ENCODE results near the gene THRA.
A peak's percentile ranks its signal among the peaks of the same experiment; 100 is the strongest.

THRA gene

DNA sequence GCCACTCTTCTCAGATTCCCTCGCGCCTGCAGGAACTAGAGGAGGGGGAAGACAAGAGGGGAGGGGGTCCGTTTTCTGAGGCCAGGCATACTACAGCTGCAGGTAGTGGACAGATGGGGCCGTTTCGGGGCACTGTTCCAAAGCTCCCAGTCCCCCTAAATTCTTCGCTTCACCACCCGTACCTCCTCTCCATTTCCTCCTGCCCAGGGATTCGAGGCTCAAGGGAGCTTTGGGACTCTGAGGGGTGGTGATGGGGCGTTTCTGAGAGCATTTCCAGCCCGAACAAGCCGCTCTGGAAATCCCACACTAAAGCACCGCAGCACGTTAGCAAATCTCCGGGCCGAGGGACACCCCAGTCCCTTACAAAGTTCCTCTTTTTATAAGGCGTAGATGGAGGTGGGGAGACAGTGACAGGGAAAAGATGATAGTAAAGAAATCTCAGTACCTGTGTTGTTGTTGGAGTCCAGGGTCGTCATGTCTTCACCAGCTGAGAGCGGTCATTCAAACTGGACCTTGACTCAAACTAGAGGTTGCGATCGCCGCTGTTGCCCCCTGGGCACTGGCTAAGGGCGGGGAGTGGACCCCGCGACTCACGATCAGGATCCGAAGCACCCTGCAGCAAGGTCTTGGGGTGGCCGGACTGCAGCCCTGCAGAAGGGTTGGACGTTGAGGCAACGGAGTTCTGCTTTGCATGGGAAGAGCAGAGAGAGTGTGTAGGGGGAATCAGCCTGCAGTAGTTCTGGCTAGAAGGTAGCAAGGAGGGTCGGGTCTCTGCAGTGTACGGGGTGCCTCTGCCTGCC, 37.1 kb downstream of the THRA start:
- DNase-seq: no peak

DNA sequence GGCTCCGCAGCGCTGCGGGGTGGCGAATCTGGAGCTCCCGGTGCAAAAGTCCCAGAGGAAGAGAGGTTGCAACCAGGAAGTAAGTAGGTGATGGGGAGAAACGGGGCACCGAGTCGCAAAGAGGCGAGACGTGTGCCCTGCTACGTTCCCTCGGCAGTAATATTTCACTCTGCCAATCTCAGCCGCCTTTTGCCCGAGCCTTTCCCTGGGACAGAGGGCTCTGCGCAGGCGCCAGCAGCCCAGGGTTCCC, 37.6 kb downstream of the THRA start, which contains the start of gene NR1D1:
Gene NR1D1, minus strand, starts transcription at position 171 of the 250 bp plus-strand sequence. CDS start 495 bp downstream, outside the sequence.
- no peak for DNase-seq

DNA sequence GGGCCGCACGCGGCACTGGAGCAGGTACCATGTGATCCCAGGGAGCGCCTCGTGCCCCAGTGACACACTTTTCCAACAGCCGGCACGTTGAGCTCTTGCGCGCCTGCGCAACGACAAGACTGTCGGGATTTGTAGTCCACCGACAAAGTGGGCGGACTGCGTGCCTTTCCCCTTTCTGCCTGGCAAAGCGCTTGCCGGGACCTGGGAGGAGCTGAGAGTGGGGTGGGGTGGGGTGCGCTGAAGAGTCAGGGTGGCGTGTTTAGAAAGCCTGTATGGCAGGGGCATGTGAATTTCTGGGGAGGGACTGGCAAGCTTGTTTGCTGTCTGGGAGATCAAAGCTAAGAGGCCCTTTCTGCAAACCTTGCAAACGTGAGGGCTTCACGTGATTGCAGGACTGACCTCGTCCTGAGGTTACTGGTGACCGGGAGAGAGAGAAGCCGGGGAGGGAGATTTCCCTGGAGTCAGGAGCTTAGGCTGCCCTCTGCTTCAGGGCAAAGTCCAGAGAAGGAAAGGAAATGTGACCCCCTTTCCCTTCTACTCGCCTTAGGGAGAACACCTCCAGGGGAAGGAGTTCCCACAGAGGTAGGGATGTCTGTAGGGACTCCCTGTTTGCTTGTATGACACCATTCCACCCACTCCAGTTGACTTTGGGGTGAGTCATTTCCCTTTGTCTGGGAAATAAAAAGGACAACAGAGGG, 38.1 kb downstream of the THRA start:
- peak; percentile 96 for DNase-seq

DNA sequence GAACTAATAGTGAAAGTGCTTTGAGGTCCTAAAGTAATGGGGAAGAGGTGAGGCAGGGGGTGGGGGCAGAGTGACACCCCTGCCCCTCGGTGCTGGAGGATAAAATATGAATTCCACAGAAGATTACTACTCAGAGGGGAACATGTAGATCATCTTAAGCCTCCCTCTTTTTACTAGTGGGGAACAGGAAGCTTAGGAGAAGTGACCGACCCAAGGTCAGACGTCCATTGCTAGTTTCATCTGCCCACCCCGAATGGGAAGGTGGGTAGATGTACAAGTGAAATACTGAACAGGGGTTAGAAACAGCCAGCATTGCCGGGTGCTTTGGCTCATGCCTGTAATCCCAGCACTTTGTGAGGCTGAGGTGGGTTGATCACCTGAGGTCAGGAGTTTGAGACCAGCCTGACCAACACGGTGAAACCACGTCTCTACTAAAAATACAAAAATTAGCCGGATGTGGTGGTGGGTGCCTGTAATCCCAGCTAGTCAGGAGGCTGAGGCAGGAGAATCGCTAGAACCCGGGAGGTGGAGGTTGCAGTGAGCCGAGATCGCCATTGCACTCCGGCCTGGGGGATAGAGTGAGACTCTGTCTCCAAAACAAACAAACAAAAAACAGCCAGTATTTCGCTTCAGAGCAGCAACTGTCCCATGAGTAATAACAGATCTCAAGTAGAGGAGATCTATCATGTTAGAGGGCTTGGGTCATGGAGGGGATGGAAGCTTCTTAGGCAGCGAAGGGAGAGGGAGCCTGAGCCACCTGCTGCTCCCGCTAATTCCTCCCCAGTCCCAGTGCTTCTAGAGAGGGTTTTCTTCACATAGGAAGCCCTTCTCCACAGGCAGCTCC, 38.8 kb downstream of the THRA start:
- no peak for DNase-seq

DNA sequence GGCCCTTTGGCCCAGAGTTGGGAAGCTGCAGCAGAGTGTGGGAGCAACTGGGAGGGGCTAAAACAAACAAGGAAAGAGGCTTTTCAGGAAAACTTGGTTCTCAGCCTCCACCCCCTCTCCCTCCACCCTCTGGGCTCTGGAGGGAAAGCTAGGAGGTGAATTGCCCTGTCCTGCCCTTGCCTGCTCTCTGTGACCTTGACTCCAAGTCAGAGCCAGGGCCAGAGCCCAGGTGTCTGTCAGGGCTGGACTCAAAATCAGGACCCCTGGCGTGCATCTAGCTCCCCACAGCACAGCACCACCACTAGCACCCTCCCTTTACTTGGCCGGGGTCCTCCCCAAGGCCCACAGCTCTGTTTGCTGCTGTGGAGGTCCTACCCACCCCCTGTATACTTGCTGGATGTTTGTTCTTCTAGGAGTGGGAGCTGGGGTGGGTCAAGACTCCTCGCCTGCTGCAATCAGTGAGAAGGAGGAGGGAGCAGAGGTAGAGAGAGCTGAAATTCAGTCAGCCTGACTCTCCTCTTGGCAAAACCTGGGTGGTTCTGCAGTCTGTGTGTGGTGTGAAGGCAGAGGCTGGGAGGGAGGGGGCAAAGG, 40.4 kb downstream of the THRA start:
- no peak for DNase-seq

DNA sequence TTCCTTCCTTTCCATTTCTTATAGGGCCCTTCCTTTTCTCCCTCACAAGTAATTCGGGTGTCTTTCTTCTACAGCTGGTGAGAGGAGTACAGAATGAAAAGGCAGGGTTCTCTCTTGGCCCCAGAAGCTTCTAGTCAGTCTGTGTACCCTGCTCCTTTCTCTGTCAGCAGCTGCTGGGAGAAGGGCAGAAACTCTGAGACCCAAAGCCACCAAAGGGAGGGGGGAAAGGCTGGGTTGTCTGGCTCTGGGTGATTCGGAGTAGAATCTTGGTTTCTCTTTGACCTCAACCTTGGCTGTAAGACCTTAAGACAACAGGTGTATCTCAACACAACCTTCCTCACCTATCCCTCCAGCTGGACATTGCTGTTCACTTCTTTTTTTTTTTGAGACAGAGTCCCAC, 40.9 kb downstream of the THRA start:
- no peak for DNase-seq

DNA sequence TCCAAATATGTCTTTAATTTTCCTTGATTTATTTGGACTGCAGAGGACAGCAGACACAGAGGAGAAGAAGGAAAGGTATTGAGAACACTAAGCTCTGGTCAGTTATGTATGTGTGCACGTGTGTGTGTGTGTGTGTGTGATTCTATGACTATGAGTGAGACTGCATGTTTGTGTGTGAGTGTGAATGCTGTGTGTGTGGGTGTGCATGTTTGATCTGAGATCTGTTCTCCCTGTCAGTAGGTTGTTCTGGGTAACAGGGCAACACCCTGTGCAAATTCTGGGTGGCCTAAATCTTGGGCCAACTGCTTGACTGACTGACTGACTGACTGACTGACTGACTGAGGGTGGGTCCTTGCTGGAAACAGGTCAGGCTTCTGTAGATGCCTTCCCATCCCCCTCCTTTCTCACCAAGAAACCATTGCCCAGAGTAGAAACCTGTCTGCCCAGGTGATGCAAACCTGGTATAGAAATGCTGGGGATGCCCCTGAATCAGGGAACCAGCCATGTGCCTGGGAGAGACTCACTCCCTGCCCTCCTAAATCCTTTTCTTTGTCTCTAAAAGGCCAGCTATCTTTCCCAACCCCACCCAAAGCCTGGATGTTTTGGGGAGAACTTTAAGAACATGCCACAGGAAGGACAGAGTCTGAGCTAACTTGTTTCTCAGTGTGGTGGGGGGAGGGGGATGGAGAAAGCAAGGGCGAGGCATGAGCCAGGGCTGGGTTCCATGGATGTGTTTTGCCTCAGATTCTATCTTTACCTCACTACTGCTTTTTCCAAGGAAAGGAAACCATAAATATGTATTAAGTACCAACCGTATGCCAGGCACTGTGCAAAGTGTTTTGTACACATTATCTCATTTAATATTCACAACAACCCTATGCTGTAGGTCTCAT, 42.1 kb downstream of the THRA start:
- DNase-seq: no peak

DNA sequence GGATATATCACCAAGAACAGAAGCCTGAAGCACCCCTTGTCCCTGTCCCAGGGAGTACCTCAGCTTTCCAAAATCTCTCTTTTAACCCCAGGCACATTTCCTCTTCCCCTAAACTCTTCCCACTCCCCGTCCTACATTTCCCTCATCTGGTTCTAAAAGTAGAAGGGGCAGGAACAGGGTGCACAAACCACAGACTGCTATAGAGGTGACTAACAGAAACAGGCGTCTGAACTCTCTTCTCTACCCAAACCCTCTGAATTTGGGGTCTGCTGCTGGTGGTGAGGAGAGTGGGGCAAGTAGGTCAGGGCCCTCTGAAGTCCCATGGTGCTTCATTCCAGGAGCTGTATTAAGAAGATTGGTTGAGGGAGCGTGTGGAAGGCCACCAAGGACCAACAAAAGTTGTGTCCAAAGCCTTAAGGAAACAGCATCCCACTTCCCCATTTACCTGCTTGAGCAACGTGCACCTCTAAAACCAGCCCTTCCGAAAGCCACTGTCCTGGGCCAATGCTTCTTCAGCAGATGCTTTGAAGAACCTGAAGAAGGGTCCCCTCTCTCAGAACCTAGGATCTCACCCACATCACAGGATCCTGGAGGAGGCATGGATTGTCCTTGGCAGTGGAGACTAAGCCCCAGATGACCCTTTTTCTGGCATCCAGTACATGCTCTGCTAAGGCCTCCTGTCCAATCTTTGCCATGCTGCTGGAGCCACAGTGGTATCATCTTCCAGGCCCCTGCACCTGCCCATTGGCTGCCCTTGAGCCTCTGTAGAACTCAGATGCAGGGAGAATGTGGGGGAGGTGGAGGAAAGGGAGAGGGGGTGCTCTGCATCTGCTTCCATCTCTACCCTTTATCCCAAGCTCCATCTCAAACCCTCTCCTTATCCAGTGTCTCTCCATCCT, 43.3 kb downstream of the THRA start:
- DNase-seq: no peak

DNA sequence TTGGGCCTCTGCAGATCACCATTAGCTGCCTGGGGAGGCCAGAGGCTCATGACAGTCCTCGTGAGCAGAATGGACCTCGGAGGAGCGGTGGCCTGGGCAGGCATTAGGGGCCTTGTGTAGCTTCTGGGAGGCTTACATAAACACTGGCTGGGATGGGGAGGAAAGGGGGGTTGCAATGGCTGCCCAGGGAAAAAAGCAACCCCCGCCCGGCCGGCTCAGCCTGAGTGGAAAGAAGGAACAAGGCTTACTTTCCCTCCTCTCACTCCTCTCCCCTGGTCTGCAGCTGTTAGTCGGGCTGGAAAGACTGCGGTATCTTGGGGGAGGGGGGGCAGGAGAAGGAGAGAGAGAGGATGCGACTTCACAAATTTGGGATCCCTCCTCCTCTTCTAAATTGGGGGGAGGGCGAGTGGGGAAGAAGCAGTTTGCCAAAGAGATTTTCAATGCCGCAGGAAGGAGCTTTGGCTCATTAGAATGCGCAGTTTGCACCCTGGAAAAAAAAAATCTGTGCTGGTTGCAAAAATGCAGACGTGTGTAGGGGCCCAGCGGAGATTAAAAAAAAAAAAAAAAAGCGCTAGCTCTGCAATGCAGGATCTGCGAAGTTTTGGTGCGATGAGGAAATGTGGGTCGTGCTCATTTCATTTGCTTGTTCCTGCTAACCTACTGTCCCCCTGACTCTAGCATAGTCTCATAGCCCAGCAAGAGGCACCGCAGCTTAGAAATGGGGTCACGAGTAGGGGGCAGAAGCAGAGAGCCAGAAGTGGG, 44.2 kb downstream of the THRA start:
- no peak for DNase-seq

DNA sequence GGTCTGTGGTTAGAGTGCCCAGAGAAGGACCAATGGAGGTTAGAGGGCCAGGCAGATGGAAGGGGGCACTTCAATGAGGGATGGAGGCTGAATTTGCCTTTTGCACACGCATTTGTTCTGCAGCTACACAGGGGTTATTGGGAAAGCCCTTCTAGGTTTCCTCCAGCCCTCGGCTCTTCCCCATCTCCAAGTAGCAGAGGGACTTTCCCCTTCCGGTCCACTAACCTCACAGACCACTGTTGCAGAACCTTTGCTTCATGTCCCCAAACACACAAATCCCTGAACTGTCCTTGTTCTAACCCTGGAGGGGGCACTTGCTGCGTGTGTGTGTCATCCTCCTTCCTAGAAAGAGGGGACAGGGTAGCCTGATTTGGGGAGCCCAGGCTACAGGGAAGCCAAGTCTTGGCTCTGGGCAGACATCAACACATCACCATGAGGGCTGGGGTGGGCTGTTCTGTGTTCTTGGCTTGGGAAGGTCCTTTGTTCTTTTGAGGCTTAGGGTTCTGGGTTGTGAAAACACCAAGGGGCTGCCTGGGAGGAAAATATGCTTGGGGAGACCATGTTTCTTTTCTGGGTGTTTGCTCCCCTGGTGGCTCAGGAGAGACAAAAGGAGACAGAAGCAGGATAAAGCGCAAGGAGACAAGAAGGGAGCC, 44.9 kb downstream of the THRA start:
- no peak for DNase-seq

DNA sequence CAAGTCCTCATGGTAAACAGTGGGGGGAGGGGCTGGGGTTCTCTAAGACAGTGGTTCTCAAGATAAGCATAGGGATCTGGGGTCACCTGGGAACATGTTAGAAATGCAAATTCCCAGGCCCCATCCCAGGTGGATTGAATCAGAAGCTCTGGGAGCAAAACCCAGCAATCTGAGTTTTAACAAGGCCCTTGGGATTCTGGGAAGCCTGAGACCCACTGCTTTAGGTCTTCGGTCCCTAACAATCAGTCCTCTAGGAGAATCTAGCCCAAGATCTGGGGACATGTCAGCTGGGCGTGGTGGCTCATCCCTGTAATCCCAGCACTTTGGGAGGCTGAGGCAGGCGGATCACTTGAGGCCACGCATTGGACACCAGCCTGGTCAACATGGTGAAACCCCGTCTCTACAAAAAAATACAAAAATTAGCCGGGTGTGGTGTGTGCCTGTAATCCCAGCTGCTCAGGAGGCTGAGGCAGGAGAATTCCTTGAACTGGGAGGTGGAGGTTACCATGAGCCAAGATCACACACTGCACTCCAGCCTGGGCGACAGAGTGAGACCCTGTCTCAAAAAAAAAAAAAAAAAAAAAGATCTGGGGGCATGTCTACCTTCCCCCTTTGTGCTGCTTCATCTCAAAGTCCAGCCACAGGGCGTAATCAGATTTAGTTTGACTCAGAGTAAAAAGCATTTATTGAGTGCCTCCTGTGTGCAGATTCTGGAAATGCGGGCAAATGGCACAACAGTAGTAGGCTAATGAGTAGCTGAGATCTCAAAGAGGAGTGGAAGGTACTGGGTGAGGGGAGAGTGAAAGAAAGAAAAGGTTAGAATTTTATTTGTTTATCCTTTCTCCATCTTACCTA, 46.4 kb downstream of the THRA start:
- DNase-seq: no peak

DNA sequence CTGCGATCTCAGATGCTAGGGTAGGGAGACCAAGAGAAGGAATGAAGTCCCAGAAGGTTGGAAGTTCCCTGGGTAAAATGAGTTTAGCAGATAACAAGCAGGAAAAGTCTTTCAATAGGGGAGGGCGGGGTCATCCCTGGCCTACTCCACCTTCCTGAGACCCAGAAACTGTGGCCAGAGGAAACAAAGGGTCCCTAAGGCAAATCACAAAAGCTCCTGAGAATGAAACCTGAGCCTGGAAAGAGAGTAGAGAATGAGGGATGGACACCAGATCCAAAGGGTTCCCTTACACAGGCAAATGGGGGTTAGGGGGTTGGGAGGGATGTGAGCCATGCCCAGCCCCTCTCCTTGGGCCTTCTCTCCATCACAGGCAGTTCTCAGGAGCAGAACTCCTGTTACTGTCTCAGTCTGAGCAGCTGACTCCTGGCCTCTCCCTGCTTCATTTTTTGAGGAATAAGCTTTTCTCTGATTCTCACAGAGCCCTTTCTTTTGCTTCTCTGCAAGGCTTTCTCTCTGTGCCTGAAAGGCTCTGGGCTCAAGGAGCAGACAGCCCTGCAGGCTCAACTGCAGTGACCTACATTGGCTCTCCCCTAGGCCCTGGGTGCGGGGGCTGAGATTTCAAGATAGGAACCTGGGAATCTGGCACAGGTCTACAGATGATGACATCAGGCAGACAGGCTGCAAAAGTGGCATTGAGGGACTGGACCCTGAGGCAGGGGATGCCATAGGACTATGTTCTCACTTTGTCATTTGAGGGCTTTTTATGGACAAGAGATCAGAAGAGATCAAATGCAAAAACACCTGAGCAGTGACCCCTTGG, 47.5 kb downstream of the THRA start:
- DNase-seq: no peak

DNA sequence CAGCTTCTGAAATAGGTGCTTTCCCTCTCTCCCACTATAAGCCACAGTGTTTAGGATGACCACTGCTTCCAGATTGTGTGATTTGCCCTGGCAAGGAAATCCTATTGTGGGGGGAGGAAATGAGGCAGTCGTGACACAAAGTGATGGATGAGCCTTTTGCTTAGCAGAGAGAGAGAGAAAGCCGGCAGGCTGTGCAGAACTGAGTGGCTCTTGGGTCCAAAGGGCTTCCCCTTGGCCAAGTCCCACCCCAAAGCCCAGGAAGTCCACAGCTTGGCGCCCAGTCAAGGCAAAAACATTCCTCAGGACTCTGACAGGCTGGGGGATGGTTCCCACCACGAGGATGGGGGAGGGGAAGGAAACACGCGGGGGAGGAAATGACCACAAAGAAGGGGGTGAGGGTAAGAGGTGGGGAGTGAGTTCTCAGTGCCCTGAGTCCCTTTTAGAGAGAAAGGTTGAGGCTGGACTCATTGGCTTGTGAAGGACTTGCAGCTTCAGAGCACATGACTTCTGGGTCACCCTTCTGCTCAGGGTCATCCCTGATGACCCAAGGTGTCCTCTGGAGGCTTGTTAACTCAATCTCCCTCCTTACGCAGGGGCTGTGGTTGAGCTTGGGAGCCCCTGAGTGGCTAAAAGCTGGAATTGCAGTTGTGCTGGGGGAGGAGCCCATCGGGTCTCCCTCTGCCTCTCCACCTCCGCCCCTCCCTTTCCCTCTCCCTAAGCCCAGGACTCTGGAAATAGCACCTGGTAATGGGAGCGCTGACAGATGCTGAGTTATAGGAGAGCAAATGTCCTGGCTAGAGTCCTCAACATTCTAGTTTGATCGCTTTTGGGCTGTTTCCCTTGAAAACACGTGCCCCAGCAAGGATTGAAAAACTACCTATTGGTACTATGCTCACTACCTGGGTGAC, 48.7 kb downstream of the THRA start:
- DNase-seq: peak; percentile 85

DNA sequence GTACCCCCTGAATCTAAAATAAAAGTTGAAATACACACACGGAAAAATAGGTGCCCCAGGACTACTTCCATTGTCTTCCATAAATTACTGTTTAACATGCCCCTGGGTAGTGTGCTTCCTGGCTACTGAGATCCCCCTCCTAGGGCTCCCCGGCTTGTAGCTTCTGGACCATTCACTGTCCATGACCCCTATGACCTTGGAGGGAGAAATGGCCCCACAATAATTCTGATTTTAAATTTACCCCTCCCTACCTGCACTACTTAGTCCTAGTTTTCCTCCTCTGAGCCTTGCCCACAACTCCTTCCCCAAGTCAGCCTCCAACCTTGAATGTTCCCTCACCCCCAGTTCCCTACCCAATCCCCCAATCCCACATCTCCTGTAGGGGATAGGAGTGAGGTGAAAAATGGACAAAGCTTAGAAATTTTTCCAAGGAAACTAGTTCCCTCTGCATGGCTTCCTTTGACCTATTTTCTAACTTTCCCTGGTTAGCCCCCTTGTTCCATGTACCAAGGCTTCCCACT, 49.5 kb downstream of the THRA start:
- no peak for DNase-seq

DNA sequence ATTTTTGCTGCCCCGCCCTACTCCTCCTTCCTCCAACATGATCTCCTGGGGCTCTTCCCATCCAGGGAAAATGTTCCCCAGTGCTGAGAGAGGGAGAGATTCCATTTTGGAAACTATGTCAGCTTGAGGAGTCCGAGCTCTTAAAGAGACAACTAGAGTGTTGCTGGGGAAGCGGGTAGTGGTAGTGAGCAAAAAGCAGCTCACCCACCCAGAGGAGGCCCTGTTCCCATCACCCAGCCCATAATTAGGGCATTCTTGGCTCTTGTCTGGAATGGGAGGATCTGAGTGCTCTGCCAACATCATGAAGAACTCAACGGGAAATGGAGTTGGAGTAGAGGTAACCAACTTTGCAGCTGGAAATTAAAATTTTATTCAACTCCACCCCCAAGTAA, 49.9 kb downstream of the THRA start:
- DNase-seq: no peak

DNA sequence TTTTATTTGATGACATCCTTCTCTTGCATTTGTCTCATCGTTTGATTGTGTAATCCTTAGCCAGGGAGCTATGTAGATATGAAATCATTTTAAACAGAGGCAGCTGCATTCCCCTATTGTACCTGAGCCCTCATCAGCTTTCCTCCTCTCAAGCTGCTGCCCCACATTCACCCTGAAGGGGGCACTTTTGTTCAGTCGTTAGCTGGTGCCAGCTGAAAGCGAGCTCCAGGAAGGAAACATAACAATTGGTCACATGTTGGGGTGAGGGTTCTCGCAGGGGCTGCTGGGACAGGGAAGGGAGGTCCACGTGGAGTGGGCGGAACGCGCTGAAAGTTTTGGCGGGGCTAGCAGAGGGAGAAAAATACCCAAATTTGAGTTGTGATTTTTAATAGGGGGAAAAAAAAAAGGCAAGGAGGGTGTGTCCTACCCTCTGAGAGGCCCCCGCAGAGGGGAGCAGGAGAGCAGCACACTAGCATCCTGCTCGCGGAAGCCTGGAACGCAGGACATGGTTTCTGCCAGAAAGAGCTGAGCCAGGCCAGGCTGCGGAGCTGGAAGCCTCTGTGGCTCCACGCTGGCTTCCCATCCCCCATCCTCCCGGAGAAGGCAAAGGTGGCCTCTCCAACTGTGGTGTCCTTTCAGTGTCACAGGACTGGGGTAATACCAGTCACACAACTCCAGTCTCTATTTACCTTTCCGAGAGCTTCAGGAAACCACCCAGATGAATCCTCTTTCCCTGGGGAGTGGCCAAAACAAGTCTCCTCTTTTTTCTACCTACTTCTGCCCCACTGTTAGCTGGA, 50.5 kb downstream of the THRA start:
- DNase-seq: peak; percentile 97
